SK-N-SH treated with all-trans-retinoic acid at 6 μM for 48 hours (cell line): ENCODE results near the gene PLEKHB1.

Source experiments
- ATAC-seq: fragments of 200-7000 bp; cut with Tn5 transposase; 3 replicates; pipeline ENCODE4 v1.9.1; 2020; ENCODE audit warnings: mild to moderate bottlenecking, moderate library complexity
- ARNTL ChIP-seq: fragments of 450-650 bp; formaldehyde crosslinking; IDR thresholded peaks from 2 replicates; pipeline ENCODE4 v1.5.0; 2020; ENCODE audit warnings: low read depth, mild to moderate bottlenecking, moderate library complexity, borderline replicate concordance
- CSDC2 ChIP-seq: fragments of 250-450 bp; sonication (Bioruptor Pico); IDR thresholded peaks from 2 replicates; pipeline ENCODE4 v1.5.0; 2020; ENCODE audit warnings: mild to moderate bottlenecking, moderate library complexity
- GLIS3 ChIP-seq: fragments of 250-450 bp; sonication (Bioruptor Pico); IDR thresholded peaks from 2 replicates; pipeline ENCODE4 v1.5.0; 2020; ENCODE audit warnings: mild to moderate bottlenecking, moderate library complexity
- ISL1 ChIP-seq: fragments of 250-450 bp; sonication (Bioruptor Pico); IDR thresholded peaks from 2 replicates; pipeline ENCODE4 v2.1.2; 2022; ENCODE audit warnings: mild to moderate bottlenecking, moderate library complexity
- OSR1 ChIP-seq: fragments of 250-450 bp; sonication (Bioruptor Pico); IDR thresholded peaks from 2 replicates; pipeline ENCODE4 v1.8.0; 2022; ENCODE audit warnings: moderate library complexity, mild to moderate bottlenecking, inconsistent platforms
- PPARA ChIP-seq: fragments of 250-450 bp; sonication (Bioruptor Pico); IDR thresholded peaks from 2 replicates; pipeline ENCODE4 v1.5.0; 2020; ENCODE audit warnings: mild to moderate bottlenecking, borderline replicate concordance
- RARB ChIP-seq: fragments of 250-450 bp; sonication (Bioruptor Pico); IDR thresholded peaks from 2 replicates; pipeline ENCODE4 v1.8.0; 2021; ENCODE audit warnings: mild to moderate bottlenecking, moderate library complexity
- TCF4 ChIP-seq: fragments of 250-450 bp; sonication (Bioruptor Pico); IDR thresholded peaks from 2 replicates; pipeline ENCODE4 v1.8.0; 2021; ENCODE audit warnings: mild to moderate bottlenecking, moderate library complexity, borderline replicate concordance
- ZFP3 ChIP-seq: fragments of 250-450 bp; sonication (Bioruptor Pico); IDR thresholded peaks from 2 replicates; pipeline ENCODE4 v1.5.0; 2020; ENCODE audit warnings: mild to moderate bottlenecking, moderate library complexity
- ZFP30 ChIP-seq: fragments of 450-650 bp; formaldehyde crosslinking; IDR thresholded peaks from 2 replicates; pipeline ENCODE4 v1.5.0; 2022; ENCODE audit warnings: mild to moderate bottlenecking, moderate library complexity
- ZNF70 ChIP-seq: fragments of 450-650 bp; formaldehyde crosslinking; IDR thresholded peaks from 2 replicates; pipeline ENCODE4 v1.5.0; 2020; ENCODE audit warnings: mild to moderate bottlenecking, moderate library complexity
- TF ChIP-seq, protein P1 (sequence below): fragments of 250-450 bp; sonication (Bioruptor Pico); IDR thresholded peaks from 2 replicates; pipeline ENCODE4 v1.8.0; 2020; ENCODE audit warnings: mild to moderate bottlenecking, moderate library complexity, borderline replicate concordance
- TF ChIP-seq, protein P2 (sequence below): fragments of 250-450 bp; sonication (Bioruptor Pico); IDR thresholded peaks from 2 replicates; pipeline ENCODE4 v1.5.1; 2021; ENCODE audit warnings: mild to moderate bottlenecking, moderate library complexity
- TF ChIP-seq, protein P3 (sequence below): fragments of 250-450 bp; sonication (Bioruptor Pico); IDR thresholded peaks from 2 replicates; pipeline ENCODE4 v1.5.0; 2020; ENCODE audit warnings: mild to moderate bottlenecking, moderate library complexity
- TF ChIP-seq, protein P4 (sequence below): fragments of 250-450 bp; sonication (Bioruptor Pico); IDR thresholded peaks from 2 replicates; pipeline ENCODE4 v1.5.1; 2020; ENCODE audit warnings: low read depth, mild to moderate bottlenecking, moderate library complexity
- TF ChIP-seq, protein P5 (sequence below): fragments of 250-450 bp; sonication (Bioruptor Pico); IDR thresholded peaks from 2 replicates; pipeline ENCODE4 v1.8.0; 2021; ENCODE audit warnings: low read depth, mild to moderate bottlenecking, moderate library complexity, borderline replicate concordance

The PLEKHB1 gene

DNA sequence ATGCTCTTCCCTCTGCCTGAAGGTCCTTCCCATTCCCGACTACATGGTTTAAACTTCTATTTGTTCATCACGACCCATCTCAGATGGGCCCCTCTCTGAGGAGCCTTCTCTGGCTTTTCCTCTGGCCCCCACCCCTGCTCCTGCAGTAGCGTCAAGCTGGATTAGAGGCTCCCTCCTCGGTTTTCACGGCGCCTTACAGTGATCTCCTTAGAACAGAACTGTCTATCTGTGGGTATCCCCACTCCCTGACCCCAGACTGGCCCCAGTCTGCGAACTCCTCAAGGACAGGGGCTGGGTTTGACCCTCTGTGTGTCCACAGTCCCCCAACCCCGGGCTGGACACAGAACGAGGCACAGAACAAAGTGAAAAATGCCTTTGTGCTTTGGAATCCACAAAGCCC is 2.8 kb downstream of the PLEKHB1 start (continued):
- TF ChIP-seq, protein P1, sequence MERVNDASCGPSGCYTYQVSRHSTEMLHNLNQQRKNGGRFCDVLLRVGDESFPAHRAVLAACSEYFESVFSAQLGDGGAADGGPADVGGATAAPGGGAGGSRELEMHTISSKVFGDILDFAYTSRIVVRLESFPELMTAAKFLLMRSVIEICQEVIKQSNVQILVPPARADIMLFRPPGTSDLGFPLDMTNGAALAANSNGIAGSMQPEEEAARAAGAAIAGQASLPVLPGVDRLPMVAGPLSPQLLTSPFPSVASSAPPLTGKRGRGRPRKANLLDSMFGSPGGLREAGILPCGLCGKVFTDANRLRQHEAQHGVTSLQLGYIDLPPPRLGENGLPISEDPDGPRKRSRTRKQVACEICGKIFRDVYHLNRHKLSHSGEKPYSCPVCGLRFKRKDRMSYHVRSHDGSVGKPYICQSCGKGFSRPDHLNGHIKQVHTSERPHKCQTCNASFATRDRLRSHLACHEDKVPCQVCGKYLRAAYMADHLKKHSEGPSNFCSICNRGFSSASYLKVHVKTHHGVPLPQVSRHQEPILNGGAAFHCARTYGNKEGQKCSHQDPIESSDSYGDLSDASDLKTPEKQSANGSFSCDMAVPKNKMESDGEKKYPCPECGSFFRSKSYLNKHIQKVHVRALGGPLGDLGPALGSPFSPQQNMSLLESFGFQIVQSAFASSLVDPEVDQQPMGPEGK, result no peak
- TF ChIP-seq CSDC2 (CRISPR knock-in tag), result no peak
- no peak for TF ChIP-seq ZFP3 (CRISPR knock-in tag)
- TF ChIP-seq, all 23 proteins: peak for 0

DNA sequence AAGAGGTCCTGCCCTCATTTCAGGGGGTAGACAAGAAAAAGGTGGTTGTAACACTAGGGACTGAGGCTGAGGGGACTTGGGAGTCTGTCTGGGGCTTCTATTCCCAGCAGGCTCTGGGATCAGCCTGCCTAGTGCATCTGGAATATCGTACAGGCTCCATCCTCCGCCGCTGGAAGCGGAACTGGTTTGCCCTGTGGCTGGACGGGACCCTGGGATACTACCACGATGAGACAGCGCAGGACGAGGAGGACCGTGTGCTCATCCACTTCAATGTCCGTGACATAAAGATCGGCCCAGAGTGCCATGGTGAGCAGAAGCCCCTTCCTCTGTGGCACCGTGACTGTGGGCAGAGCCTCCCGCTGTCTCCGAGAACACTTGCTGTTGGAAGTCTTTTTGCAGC is 4.0 kb downstream of the PLEKHB1 start:
- TF ChIP-seq ISL1 (CRISPR knock-in tag) (no peak), RARB (CRISPR knock-in tag) (no peak), PPARA (no peak), TCF4 (no peak)
- TF ChIP-seq, protein P2, sequence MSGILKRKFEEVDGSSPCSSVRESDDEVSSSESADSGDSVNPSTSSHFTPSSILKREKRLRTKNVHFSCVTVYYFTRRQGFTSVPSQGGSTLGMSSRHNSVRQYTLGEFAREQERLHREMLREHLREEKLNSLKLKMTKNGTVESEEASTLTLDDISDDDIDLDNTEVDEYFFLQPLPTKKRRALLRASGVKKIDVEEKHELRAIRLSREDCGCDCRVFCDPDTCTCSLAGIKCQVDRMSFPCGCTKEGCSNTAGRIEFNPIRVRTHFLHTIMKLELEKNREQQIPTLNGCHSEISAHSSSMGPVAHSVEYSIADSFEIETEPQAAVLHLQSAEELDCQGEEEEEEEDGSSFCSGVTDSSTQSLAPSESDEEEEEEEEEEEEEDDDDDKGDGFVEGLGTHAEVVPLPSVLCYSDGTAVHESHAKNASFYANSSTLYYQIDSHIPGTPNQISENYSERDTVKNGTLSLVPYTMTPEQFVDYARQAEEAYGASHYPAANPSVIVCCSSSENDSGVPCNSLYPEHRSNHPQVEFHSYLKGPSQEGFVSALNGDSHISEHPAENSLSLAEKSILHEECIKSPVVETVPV (CRISPR knock-in tag), result no peak
- TF ChIP-seq, protein P3, sequence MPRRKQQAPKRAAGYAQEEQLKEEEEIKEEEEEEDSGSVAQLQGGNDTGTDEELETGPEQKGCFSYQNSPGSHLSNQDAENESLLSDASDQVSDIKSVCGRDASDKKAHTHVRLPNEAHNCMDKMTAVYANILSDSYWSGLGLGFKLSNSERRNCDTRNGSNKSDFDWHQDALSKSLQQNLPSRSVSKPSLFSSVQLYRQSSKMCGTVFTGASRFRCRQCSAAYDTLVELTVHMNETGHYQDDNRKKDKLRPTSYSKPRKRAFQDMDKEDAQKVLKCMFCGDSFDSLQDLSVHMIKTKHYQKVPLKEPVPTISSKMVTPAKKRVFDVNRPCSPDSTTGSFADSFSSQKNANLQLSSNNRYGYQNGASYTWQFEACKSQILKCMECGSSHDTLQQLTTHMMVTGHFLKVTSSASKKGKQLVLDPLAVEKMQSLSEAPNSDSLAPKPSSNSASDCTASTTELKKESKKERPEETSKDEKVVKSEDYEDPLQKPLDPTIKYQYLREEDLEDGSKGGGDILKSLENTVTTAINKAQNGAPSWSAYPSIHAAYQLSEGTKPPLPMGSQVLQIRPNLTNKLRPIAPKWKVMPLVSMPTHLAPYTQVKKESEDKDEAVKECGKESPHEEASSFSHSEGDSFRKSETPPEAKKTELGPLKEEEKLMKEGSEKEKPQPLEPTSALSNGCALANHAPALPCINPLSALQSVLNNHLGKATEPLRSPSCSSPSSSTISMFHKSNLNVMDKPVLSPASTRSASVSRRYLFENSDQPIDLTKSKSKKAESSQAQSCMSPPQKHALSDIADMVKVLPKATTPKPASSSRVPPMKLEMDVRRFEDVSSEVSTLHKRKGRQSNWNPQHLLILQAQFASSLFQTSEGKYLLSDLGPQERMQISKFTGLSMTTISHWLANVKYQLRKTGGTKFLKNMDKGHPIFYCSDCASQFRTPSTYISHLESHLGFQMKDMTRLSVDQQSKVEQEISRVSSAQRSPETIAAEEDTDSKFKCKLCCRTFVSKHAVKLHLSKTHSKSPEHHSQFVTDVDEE (CRISPR knock-in tag), result no peak
- TF ChIP-seq, protein P4, sequence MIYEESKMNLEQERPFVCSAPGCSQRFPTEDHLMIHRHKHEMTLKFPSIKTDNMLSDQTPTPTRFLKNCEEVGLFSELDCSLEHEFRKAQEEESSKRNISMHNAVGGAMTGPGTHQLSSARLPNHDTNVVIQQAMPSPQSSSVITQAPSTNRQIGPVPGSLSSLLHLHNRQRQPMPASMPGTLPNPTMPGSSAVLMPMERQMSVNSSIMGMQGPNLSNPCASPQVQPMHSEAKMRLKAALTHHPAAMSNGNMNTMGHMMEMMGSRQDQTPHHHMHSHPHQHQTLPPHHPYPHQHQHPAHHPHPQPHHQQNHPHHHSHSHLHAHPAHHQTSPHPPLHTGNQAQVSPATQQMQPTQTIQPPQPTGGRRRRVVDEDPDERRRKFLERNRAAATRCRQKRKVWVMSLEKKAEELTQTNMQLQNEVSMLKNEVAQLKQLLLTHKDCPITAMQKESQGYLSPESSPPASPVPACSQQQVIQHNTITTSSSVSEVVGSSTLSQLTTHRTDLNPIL (CRISPR knock-in tag), result no peak
- ATAC-seq, result no peak

DNA sequence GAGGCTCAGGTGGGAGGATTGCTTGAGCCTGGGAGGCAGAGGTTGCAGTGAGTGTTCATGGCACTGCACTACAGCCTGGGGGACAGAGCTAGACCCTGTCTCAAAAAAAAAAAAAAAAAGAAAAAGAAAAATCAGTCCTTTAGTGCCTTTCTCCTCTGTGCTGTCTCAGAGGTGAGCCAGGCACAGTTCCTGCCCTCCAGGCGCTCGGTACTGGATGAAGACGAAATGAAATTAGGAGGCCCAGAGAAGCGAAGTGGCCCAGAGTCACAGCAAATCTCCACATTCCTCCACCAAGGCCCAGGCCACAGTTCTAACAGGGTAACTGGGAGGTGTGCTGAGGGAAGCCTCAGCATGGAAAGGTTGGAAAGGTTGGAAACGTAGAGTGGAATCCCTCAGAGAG is 4.9 kb downstream of the PLEKHB1 start:
- no peak for ATAC-seq
- TF ChIP-seq TCF4, result no peak
- TF ChIP-seq, protein P4 (CRISPR knock-in tag), result no peak
- no peak for TF ChIP-seq ARNTL (CRISPR knock-in tag)
- TF ChIP-seq GLIS3 (CRISPR knock-in tag), result no peak
- TF ChIP-seq, protein P3 (CRISPR knock-in tag), result no peak
- TF ChIP-seq OSR1, result no peak
- TF ChIP-seq ZNF70 (CRISPR knock-in tag), result no peak
- TF ChIP-seq, protein P5, sequence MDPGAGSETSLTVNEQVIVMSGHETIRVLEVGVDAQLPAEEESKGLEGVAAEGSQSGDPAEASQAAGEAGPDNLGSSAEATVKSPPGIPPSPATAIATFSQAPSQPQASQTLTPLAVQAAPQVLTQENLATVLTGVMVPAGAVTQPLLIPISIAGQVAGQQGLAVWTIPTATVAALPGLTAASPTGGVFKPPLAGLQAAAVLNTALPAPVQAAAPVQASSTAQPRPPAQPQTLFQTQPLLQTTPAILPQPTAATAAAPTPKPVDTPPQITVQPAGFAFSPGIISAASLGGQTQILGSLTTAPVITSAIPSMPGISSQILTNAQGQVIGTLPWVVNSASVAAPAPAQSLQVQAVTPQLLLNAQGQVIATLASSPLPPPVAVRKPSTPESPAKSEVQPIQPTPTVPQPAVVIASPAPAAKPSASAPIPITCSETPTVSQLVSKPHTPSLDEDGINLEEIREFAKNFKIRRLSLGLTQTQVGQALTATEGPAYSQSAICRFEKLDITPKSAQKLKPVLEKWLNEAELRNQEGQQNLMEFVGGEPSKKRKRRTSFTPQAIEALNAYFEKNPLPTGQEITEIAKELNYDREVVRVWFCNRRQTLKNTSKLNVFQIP (CRISPR knock-in tag), result no peak
- no peak for TF ChIP-seq ZFP30
- TF ChIP-seq RARB (CRISPR knock-in tag), result no peak
